ENCODE data around the gene TMEM17. TPM values are rescaled to one million over a fixed set of nuclear protein-coding genes. Genes with fewer than 3 reads are reported as not detected.
A peak's percentile ranks its signal among the peaks of the same experiment; 100 is the strongest.

TMEM17 gene
- total and polyA plus RNA-seq, 2 of the 13 experiments (the other 11 are each of a cell fraction or from before 2014, with no cell fraction given), result 0.22 to 0.50 TPM

DNA sequence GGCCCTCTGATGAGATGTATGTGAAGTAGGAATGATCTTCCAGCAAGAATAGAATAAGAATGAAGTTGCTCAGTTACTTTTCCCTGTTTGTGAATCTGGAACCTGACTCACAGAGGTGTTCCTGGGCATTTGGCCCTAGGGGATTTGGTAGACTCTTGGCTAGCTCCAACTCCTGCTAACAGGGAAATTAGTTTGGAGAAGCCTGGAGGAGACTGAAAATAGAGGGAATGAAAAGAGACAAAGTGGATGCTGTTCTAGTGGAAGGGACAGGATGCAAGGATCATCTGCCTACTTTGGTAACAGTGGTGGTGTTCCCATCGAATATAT is 19.6 kb downstream of the TMEM17 start:
- H3K4me3 ChIP-seq (replicated peaks in 1 of 3; ENCODE audit: insufficient read depth in 1 of 3, low read depth in 2 of 3, low read length in 3 of 3), result no peak overlapping the region
- FAIRE-seq (no peak), ATAC-seq (peak; percentile 32; the same call in 2 of the 3 replicates), DNase-seq (ENCODE audit: low spot score) (no peak)
- WGBS (ENCODE audit: low lambda C conversion rate), result 42% methylated on average over 1 of the region's 1 CpG
- no peaks in the 10 kb centered on the region for H3K79me2 ChIP-seq (ENCODE audit: insufficient read depth, low read length)
- no peaks in the 10 kb centered on the region for H3K9me3 ChIP-seq (ENCODE audit: low read length)
- TF ChIP-seq NFE2L1 (CRISPR knock-in tag; IDR thresholded peaks at IDR 0.05; ENCODE audit: borderline replicate concordance) (no peak), NFIB (CRISPR knock-in tag; IDR thresholded peaks at IDR 0.05; ENCODE audit: borderline replicate concordance) (no peak), KLF13 (CRISPR knock-in tag; IDR thresholded peaks at IDR 0.05) (no peak)
- H3K27ac ChIP-seq (ENCODE audit: extremely low read length, insufficient read depth, low read length), result peak overlapping the region; percentile 62
- no TSS peak for BruUV-seq (replicated peaks)
- intact Hi-C loops (cut with micrococcal nuclease; ENCODE audit: unreplicated experiment) (loop anchor here (5.0 kb wide), 1 partner anchor 41 kb away; no protein-coding TSS in a partner anchor), in situ Hi-C loops (cut with HindIII; ENCODE audit: extremely low pct_ligation_motif_present, low pct_unique_long_range_greater_than_20kb) (no loop called here)
- H2AFZ ChIP-seq (ENCODE audit: low read length), result peak overlapping the region; percentile 24
- ChIA-PET CTCF (ENCODE audit: low intra/inter-chr PET ratio, low total read pairs) (no interaction called here), POLR2A (interaction anchor here (0.7 to 3.5 kb wide), 4 partner anchors 18 to 219 kb away, joined by 3 to 13 read pairs (median 7); partner anchors contain the start of gene EHBP1)
- peaks cover 62% of the 10 kb centered on the region for H3K4me1 ChIP-seq (ENCODE audit: insufficient read depth, low read length)
- H3K36me3 ChIP-seq (replicated peaks in 1 of 2; ENCODE audit: control insufficient read depth in 1 of 2, insufficient read depth in 2 of 2, low read length in 2 of 2), result no peaks in the 10 kb centered on the region
- peak overlapping the region; percentile 9; the same call in 1 of the 2 replicates for H3K9ac ChIP-seq (ENCODE audit: insufficient read depth, low read depth, low read length)
- H3K4me2 ChIP-seq (ENCODE audit: low read depth, low read length), result peak overlapping the region; percentile 57; the same call in 1 of the 2 replicates
- H4K20me1 ChIP-seq (ENCODE audit: insufficient read depth, low read length), result no peaks in the 10 kb centered on the region
- H3K27me3 ChIP-seq (ENCODE audit: control insufficient read depth in 1 of 2, insufficient read depth in 2 of 2, low read length in 2 of 2), result no peaks in the 10 kb centered on the region

DNA sequence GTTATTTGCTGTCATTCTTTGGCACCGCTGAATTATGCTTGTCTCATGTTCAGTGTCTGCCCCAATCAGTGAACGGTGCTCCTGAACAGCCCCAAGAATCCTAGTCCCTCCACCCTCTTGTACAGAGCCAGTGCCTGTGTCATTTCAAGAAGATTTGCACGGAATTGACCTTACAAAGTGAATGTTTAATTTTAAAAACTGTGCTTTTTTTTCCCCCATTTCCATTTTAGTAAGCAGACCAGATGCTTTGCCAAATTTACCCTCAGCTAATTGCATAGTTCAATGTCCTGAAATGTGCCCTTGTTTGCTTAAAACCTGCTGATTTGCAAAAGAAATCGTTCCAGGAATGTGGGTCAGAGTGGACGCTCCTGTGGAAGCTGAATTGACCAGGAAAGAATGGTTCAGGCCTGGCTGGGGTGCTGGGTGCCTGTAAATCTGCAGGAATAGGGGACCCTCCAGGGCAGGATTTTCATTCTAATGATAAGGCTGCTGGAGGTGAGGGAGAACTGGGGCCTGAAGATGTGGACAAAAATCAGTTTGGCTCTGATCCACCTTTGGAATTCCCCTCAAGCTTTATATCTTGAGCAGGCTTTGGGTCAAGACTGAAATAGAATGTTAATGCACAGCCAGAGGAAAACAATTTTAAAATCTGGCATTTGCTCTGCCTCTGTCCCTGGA is 20.1 kb downstream of the TMEM17 start:
- peaks cover 57% of the 10 kb centered on the region for H3K4me1 ChIP-seq (ENCODE audit: insufficient read depth, low read length)
- POLR2A ChIA-PET, result interaction anchor here (0.7 to 3.5 kb wide), 4 partner anchors 17 to 219 kb away, joined by 3 to 13 read pairs (median 7); partner anchors contain the start of gene EHBP1
- peak overlapping the region; percentile 57 for H2AFZ ChIP-seq (ENCODE audit: low read length)
- peak; percentile 37 for FAIRE-seq
- H3K79me2 ChIP-seq (ENCODE audit: insufficient read depth, low read length), result no peaks in the 10 kb centered on the region
- CTCF ChIA-PET (ENCODE audit: low intra/inter-chr PET ratio, low total read pairs), result no interaction called here
- peak overlapping the region; percentile 62 for H3K27ac ChIP-seq (ENCODE audit: extremely low read length, insufficient read depth, low read length)
- no peaks in the 10 kb centered on the region for H4K20me1 ChIP-seq (ENCODE audit: insufficient read depth, low read length)
- peak; percentile 95 for ATAC-seq
- no TSS peak for BruUV-seq (replicated peaks)
- in situ Hi-C loops (cut with HindIII; ENCODE audit: extremely low pct_ligation_motif_present, low pct_unique_long_range_greater_than_20kb) (no loop called here), intact Hi-C loops (cut with micrococcal nuclease; ENCODE audit: unreplicated experiment) (loop anchor here (5.0 kb wide), 1 partner anchor 41 kb away; no protein-coding TSS in a partner anchor)
- H3K36me3 ChIP-seq (replicated peaks in 1 of 2; ENCODE audit: control insufficient read depth in 1 of 2, insufficient read depth in 2 of 2, low read length in 2 of 2), result no peaks in the 10 kb centered on the region
- H3K9me3 ChIP-seq (ENCODE audit: low read length), result no peaks in the 10 kb centered on the region
- peak overlapping the region in 1 of 3 experiments; percentile 4; a peak in 1 of 6 replicates for H3K4me3 ChIP-seq (replicated peaks in 1 of 3; ENCODE audit: insufficient read depth in 1 of 3, low read depth in 2 of 3, low read length in 3 of 3)
- H3K9ac ChIP-seq (ENCODE audit: insufficient read depth, low read depth, low read length), result peak overlapping the region; percentile 9
- 13% methylated on average over 5 of the region's 5 CpGs for WGBS (ENCODE audit: low lambda C conversion rate)
- peak overlapping the region; percentile 57 for H3K4me2 ChIP-seq (ENCODE audit: low read depth, low read length)
- H3K27me3 ChIP-seq (ENCODE audit: control insufficient read depth in 1 of 2, insufficient read depth in 2 of 2, low read length in 2 of 2), result no peaks in the 10 kb centered on the region
- DNase-seq (ENCODE audit: low spot score), result peak; percentile 71
- TF ChIP-seq KAT8 (CRISPR knock-in tag; IDR thresholded peaks at IDR 0.05) (peak; percentile 57; the same call in 1 of the 2 replicates), SALL1 (CRISPR knock-in tag; IDR thresholded peaks at IDR 0.05) (peak; percentile 49), SCMH1 (CRISPR knock-in tag; IDR thresholded peaks at IDR 0.05; ENCODE audit: borderline replicate concordance) (no peak), SMAD9 (CRISPR knock-in tag; IDR thresholded peaks at IDR 0.05) (no peak)
- TF ChIP-seq, protein P1, sequence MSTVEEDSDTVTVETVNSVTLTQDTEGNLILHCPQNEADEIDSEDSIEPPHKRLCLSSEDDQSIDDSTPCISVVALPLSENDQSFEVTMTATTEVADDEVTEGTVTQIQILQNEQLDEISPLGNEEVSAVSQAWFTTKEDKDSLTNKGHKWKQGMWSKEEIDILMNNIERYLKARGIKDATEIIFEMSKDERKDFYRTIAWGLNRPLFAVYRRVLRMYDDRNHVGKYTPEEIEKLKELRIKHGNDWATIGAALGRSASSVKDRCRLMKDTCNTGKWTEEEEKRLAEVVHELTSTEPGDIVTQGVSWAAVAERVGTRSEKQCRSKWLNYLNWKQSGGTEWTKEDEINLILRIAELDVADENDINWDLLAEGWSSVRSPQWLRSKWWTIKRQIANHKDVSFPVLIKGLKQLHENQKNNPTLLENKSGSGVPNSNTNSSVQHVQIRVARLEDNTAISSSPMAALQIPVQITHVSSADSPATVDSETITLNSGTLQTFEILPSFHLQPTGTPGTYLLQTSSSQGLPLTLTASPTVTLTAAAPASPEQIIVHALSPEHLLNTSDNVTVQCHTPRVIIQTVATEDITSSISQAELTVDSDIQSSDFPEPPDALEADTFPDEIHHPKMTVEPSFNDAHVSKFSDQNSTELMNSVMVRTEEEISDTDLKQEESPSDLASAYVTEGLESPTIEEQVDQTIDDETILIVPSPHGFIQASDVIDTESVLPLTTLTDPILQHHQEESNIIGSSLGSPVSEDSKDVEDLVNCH (CRISPR knock-in tag; IDR thresholded peaks at IDR 0.05), result no peak
- TF ChIP-seq, protein P2, sequence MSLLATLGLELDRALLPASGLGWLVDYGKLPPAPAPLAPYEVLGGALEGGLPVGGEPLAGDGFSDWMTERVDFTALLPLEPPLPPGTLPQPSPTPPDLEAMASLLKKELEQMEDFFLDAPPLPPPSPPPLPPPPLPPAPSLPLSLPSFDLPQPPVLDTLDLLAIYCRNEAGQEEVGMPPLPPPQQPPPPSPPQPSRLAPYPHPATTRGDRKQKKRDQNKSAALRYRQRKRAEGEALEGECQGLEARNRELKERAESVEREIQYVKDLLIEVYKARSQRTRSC (CRISPR knock-in tag; IDR thresholded peaks at IDR 0.05; ENCODE audit: low read depth), result no peak
- TF ChIP-seq, protein P3, sequence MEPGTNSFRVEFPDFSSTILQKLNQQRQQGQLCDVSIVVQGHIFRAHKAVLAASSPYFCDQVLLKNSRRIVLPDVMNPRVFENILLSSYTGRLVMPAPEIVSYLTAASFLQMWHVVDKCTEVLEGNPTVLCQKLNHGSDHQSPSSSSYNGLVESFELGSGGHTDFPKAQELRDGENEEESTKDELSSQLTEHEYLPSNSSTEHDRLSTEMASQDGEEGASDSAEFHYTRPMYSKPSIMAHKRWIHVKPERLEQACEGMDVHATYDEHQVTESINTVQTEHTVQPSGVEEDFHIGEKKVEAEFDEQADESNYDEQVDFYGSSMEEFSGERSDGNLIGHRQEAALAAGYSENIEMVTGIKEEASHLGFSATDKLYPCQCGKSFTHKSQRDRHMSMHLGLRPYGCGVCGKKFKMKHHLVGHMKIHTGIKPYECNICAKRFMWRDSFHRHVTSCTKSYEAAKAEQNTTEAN (CRISPR knock-in tag; conservative IDR thresholded peaks at IDR 0.05), result 0 out of 2 replicates have a peak, but pooled peaks have one; percentile 41
- TF ChIP-seq, protein P4, sequence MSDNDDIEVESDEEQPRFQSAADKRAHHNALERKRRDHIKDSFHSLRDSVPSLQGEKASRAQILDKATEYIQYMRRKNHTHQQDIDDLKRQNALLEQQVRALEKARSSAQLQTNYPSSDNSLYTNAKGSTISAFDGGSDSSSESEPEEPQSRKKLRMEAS (IDR thresholded peaks at IDR 0.05), result peak; percentile 53; the same call in 1 of the 2 replicates
